Peyer's patch (tissue), 4 donors: ENCODE measurements around the gene CPLANE2. TPM values are rescaled to one million over a fixed set of nuclear protein-coding genes. Genes with fewer than 3 reads are reported as not detected.

Experiments used
- DNase-seq, 3 donors: peaks; one replicate each; pipeline ENCODE4 v3.0.0-alpha.2; 2017 to 2019
- H3K27ac ChIP-seq, 4 donors: fragments of 200-600 bp; sonication (generic); one replicate each; pipeline ENCODE4 v1.5.1; 2016 to 2019
- H3K27me3 ChIP-seq, 2 donors: fragments of 200-600 bp; sonication (generic); one replicate each; pipeline ENCODE4 v1.5.1; 2019
- H3K36me3 ChIP-seq, 3 donors: fragments of 200-600 bp; sonication (generic); one replicate each; pipeline ENCODE4 v1.5.1; 2016 to 2019
- H3K4me1 ChIP-seq, 4 donors: fragments of 200-600 bp; sonication (generic); one replicate each; pipeline ENCODE4 v1.5.1; 2016 to 2019
- H3K4me3 ChIP-seq, 4 donors: fragments of 200-600 bp; sonication (generic); 1 replicate in 3 of 4; 2 replicates in 1 of 4; pipeline ENCODE4 v1.5.1; 2016 to 2019; ENCODE audit warnings: mild to moderate bottlenecking in 1 of 4
- H3K9me3 ChIP-seq, 4 donors: fragments of 200-600 bp; sonication (generic); one replicate each; pipeline ENCODE4 v1.5.1; 2016 to 2019; ENCODE audit warnings: mild to moderate bottlenecking in 1 of 4
- CTCF ChIP-seq, 6 experiments: fragments of 450-650 bp in 4 of 6; fragments of 200-600 bp in 2 of 6; sonication (generic) in 1 of 6; IDR thresholded peaks; one replicate each; pipeline ENCODE4 v1.5.1; 2017 to 2019; ENCODE audit warnings: antibody characterized with exemption in 6 of 6, mild to moderate bottlenecking in 3 of 6, moderate library complexity in 1 of 6
- POLR2A ChIP-seq, 2 donors: fragments of 450-650 bp; IDR thresholded peaks; one replicate each; pipeline ENCODE4 v1.5.1; 2017; ENCODE audit warnings: antibody characterized with exemption in 2 of 2, mild to moderate bottlenecking in 2 of 2, moderate library complexity in 2 of 2
- total RNA-seq, 4 donors: library from RNA; depleted of rRNA; stranded (reverse); fragments of >200 nt; gene quantifications; one replicate each; pipeline ENCODE4 v1.1.0, GENCODE V29; 2016

CPLANE2 gene
- total RNA-seq, 4 donors from 2014 or later = 1.2 to 6.6 (median 3.4) TPM; not detected in 1

GRCh38 chr1:16237343-16237830 is 404 bp upstream of the CPLANE2 start:
- no peak for TF ChIP-seq POLR2A (IDR thresholded peaks at IDR 0.05)
- no peak for TF ChIP-seq CTCF (IDR thresholded peaks at IDR 0.05)
- Histone ChIP-seq H3K27me3 (no peaks in the 10 kb centered on the region), H3K36me3 (no peaks in the 10 kb centered on the region), H3K4me3 (peak overlapping the region; percentile 60 to 92 (median 66)), H3K9me3 (no peaks in the 10 kb centered on the region), H3K27ac (peak overlapping the region; percentile 76 to 91 (median 86)), H3K4me1 (peaks cover 0 to 19% (median 5%) of the 10 kb centered on the region in 4 donors)
- DNase-seq = no peak

GRCh38 chr1:16235944-16236510 is 956 bp downstream of the CPLANE2 start:
- DNase-seq = peak in 2 of 3 donors; percentile 62 to 78
- H3K36me3 ChIP-seq = no peaks in the 10 kb centered on the region

GRCh38 chr1:16235347-16235746 is 1.6 kb downstream of the CPLANE2 start:
- no peak overlapping the region for H3K27ac ChIP-seq
- H3K9me3 ChIP-seq = no peaks in the 10 kb centered on the region
- no peak for TF ChIP-seq POLR2A (IDR thresholded peaks at IDR 0.05)
- no peak overlapping the region for H3K4me3 ChIP-seq
- peaks cover 0 to 19% (median 5%) of the 10 kb centered on the region in 4 donors for H3K4me1 ChIP-seq
- no peaks in the 10 kb centered on the region for H3K27me3 ChIP-seq
- no peaks in the 10 kb centered on the region for H3K36me3 ChIP-seq
- no peak for DNase-seq

More at GRCh38 chr1:16235944-16236510, 956 bp downstream of the CPLANE2 start:
- Histone ChIP-seq H3K9me3 (no peaks in the 10 kb centered on the region), H3K4me1 (peaks cover 0 to 19% (median 5%) of the 10 kb centered on the region in 4 donors), H3K27me3 (no peaks in the 10 kb centered on the region), H3K4me3 (peak overlapping the region; percentile 60 to 92 (median 66)), H3K27ac (peak overlapping the region; percentile 76 to 91 (median 86))
- TF ChIP-seq CTCF (IDR thresholded peaks at IDR 0.05) (peak; percentile 2 to 54 (median 42)), POLR2A (IDR thresholded peaks at IDR 0.05) (peak in 1 of 2 donors; percentile 9)

GRCh38 chr1:16233431-16233830 is 3.6 kb downstream of the CPLANE2 start:
- peaks cover 0 to 19% (median 5%) of the 10 kb centered on the region in 4 donors for H3K4me1 ChIP-seq

GRCh38 chr1:16232316-16232710 is 4.7 kb downstream of the CPLANE2 start:
- TF ChIP-seq CTCF (IDR thresholded peaks at IDR 0.05) = no peak
- no peak for TF ChIP-seq POLR2A (IDR thresholded peaks at IDR 0.05)

More at GRCh38 chr1:16233431-16233830, 3.6 kb downstream of the CPLANE2 start:
- TF ChIP-seq POLR2A (IDR thresholded peaks at IDR 0.05) (no peak), CTCF (IDR thresholded peaks at IDR 0.05) (no peak)
- H3K9me3 ChIP-seq = no peaks in the 10 kb centered on the region
- H3K27ac ChIP-seq = no peak overlapping the region
- DNase-seq = no peak
- H3K36me3 ChIP-seq = no peaks in the 10 kb centered on the region
- H3K27me3 ChIP-seq = no peaks in the 10 kb centered on the region
- no peak overlapping the region for H3K4me3 ChIP-seq

More at GRCh38 chr1:16232316-16232710, 4.7 kb downstream of the CPLANE2 start:
- H3K4me3 ChIP-seq = no peak overlapping the region
- no peak for DNase-seq
- H3K36me3 ChIP-seq = no peaks in the 10 kb centered on the region
- H3K4me1 ChIP-seq = peaks cover 0 to 18% (median 3%) of the 10 kb centered on the region in 4 donors
- peaks cover 0 to 2% (median 0%) of the 10 kb centered on the region in 4 donors for H3K9me3 ChIP-seq
- no peak overlapping the region for H3K27ac ChIP-seq
- no peaks in the 10 kb centered on the region for H3K27me3 ChIP-seq
